MM.1S (cell line): ENCODE measurements around the gene VAPA.

ENCODE experiments used
- DNase-seq: peaks from one replicate; pipeline ENCODE4 v3.0.0-alpha.2; 2015
- H2AFZ ChIP-seq: fragments of 300-600 bp; sonication (generic); 2 replicates; pipeline ENCODE4 v1.6.0; 2016; ENCODE audit warnings: antibody characterized with exemption, low read length
- H3F3A ChIP-seq: fragments of 300-600 bp; sonication (generic); 2 replicates; pipeline ENCODE4 v1.6.1; 2016; ENCODE audit warnings: mild to moderate bottlenecking, antibody characterized with exemption, low read length, moderate library complexity, mixed read lengths; ENCODE audit not compliant: insufficient read depth
- H3K27ac ChIP-seq: fragments of 300-600 bp; sonication (generic); 2 replicates; pipeline ENCODE4 v1.5.1; 2016; ENCODE audit warnings: mild to moderate bottlenecking, low read length
- H3K27me3 ChIP-seq: fragments of 300-600 bp; sonication (generic); replicated peaks from 2 replicates; pipeline ENCODE4 v1.6.0; 2016; ENCODE audit warnings: low read length; ENCODE audit not compliant: insufficient read depth
- H3K36me3 ChIP-seq: fragments of 300-600 bp; sonication (generic); replicated peaks from 2 replicates; pipeline ENCODE4 v1.6.1; 2016; ENCODE audit warnings: mild to moderate bottlenecking, low read length, mixed read lengths; ENCODE audit not compliant: insufficient read depth
- H3K4me1 ChIP-seq: fragments of 300-600 bp; sonication (generic); 2 replicates; pipeline ENCODE4 v1.6.1; 2016; ENCODE audit warnings: low read length, mixed read lengths
- H3K4me2 ChIP-seq: fragments of 300-600 bp; sonication (generic); 2 replicates; pipeline ENCODE4 v1.6.0; 2016; ENCODE audit warnings: low read depth, low read length
- H3K4me3 ChIP-seq: fragments of 300-600 bp; sonication (generic); 2 replicates; pipeline ENCODE4 v1.5.1; 2016; ENCODE audit warnings: low read length, mixed read lengths
- H3K79me2 ChIP-seq: fragments of 300-600 bp; sonication (generic); 2 replicates; pipeline ENCODE4 v1.6.1; 2016; ENCODE audit warnings: mixed run types, low read length, mixed read lengths
- H3K9ac ChIP-seq: fragments of 300-600 bp; sonication (generic); 2 replicates; pipeline ENCODE4 v1.6.1; 2016; ENCODE audit warnings: low read length, mixed read lengths
- H3K9me2 ChIP-seq: fragments of 300-600 bp; sonication (generic); replicated peaks from 2 replicates; pipeline ENCODE4 v1.6.1; 2016; ENCODE audit warnings: mild to moderate bottlenecking, low read length, mixed read lengths; ENCODE audit not compliant: insufficient read depth
- H3K9me3 ChIP-seq: fragments of 300-600 bp; sonication (generic); replicated peaks from 2 replicates; pipeline ENCODE4 v1.6.1; 2016; ENCODE audit warnings: mild to moderate bottlenecking, low read length, mixed read lengths; ENCODE audit not compliant: insufficient read depth
- H4K20me1 ChIP-seq: fragments of 300-600 bp; sonication (generic); 2 replicates; pipeline ENCODE4 v1.6.1; 2016; ENCODE audit warnings: mild to moderate bottlenecking, low read length, moderate library complexity, mixed read lengths; ENCODE audit not compliant: insufficient read depth
- CTCF ChIP-seq: fragments of 300-600 bp; sonication (generic); IDR thresholded peaks from 2 replicates; pipeline ENCODE4 v1.5.1; 2016; ENCODE audit warnings: antibody characterized with exemption, low read length, mixed read lengths
- EZH2 ChIP-seq: fragments of 300-600 bp; sonication (generic); optimal IDR thresholded peaks from 2 replicates; pipeline ENCODE3; 2017; ENCODE audit warnings: low read depth, mild to moderate bottlenecking, antibody characterized with exemption, low read length, mixed read lengths
- EZH2phosphoT487 ChIP-seq: fragments of 300-600 bp; sonication (generic); IDR thresholded peaks from 2 replicates; pipeline ENCODE4 v1.6.1; 2018; ENCODE audit warnings: antibody characterized with exemption, low read length

VAPA gene

DNA sequence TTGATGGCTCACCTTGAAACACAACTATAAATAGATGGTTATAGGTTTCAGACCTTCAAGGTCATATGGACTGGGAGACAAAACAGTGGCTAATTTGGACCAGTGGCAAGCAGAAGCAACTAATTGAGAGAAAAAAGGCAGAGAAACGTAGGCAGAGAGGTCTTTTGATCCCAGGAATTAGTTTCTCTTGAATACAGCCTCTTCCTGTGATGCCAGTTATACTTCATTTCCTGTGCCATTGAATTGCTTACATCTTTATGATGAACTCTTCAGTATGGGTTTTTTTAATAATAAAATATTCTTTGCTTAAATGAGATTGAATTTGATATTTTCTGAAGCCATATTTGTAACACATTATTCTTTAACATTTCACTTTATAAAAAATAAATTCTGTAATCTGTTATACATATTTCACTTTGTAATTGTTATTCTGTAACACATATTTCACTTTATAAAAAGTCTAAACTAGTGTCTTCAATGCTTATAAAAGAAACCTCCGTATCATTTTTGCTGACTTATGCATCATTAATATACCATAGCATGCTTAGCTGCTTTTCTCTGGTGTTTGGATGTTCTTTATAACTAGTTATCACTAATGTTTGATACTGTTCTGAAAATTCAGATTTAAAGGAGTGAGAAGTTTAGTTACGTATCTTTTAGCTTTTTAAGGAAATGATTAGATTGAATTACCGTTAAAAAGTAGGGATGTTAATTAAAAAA is 8.9 kb downstream of the VAPA start:
- Histone ChIP-seq H3K4me1 (peaks cover 25% of the 10 kb centered on the region), H3K4me2 (peak overlapping the region; percentile 17; the same call in 1 of the 2 replicates), H4K20me1 (peaks cover 99% of the 10 kb centered on the region), H3K4me3 (no peak overlapping the region), H3K27me3 (no peaks in the 10 kb centered on the region), H3K9me3 (no peaks in the 10 kb centered on the region), H3K79me2 (peaks cover 100% of the 10 kb centered on the region), H3K27ac (no peak overlapping the region), H3K36me3 (no peaks in the 10 kb centered on the region), H3F3A (no peaks in the 10 kb centered on the region), H3K9me2 (no peaks in the 10 kb centered on the region), H2AFZ (no peak overlapping the region), H3K9ac (no peak overlapping the region)
- no peak for DNase-seq
- TF ChIP-seq EZH2, result no peak
- TF ChIP-seq EZH2phosphoT487, result no peak
- TF ChIP-seq CTCF, result no peak

- H3K36me3 ChIP-seq, result no peaks in the 10 kb centered on the region
- peaks cover 98% of the 10 kb centered on the region for H4K20me1 ChIP-seq
- no peaks in the 10 kb centered on the region for H3K9me2 ChIP-seq
- no peaks in the 10 kb centered on the region for H3K9me3 ChIP-seq
- peaks cover 14% of the 10 kb centered on the region for H3K4me1 ChIP-seq
- H2AFZ ChIP-seq, result no peak overlapping the region
- no peaks in the 10 kb centered on the region for H3K27me3 ChIP-seq
- H3K9ac ChIP-seq, result no peak overlapping the region
- no peak overlapping the region for H3K4me3 ChIP-seq
- no peak overlapping the region for H3K27ac ChIP-seq
- H3K79me2 ChIP-seq, result peaks cover 100% of the 10 kb centered on the region
- DNase-seq, result no peak
- no peaks in the 10 kb centered on the region for H3F3A ChIP-seq
- no peak overlapping the region for H3K4me2 ChIP-seq
- no peak for TF ChIP-seq CTCF
- TF ChIP-seq EZH2phosphoT487, result no peak
- no peak for TF ChIP-seq EZH2
Measured at GRCh38 chr18:9924371-9924943, 10.6 kb downstream of the VAPA start.

DNA sequence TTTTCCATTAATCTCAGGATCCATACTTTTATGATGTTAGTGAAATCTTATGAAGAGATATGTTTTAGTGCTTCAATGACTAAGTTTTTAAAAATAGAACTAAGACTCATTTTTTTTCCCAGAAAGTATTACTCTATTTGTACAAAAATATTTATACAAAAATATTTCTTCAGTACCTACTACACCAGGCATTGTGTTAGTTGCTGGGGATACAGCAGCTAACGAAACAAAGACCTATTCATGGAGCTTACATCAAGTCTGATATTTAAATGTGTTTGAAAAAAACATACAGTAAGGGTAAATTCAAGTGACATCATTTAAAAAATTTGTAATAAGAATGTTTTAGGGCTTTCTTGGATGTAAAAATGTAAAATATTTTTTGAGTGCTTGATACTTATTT is 11.6 kb downstream of the VAPA start:
- H3K4me3 ChIP-seq, result no peak overlapping the region
- H3K27ac ChIP-seq, result no peak overlapping the region
- H3F3A ChIP-seq, result no peaks in the 10 kb centered on the region
- H4K20me1 ChIP-seq, result peaks cover 95% of the 10 kb centered on the region
- no peaks in the 10 kb centered on the region for H3K9me3 ChIP-seq
- no peak overlapping the region for H3K4me2 ChIP-seq
- no peak overlapping the region for H2AFZ ChIP-seq
- DNase-seq, result no peak
- H3K4me1 ChIP-seq, result peaks cover 14% of the 10 kb centered on the region
- H3K79me2 ChIP-seq, result peaks cover 100% of the 10 kb centered on the region
- H3K9ac ChIP-seq, result no peak overlapping the region
- TF ChIP-seq EZH2phosphoT487 (no peak), EZH2 (no peak), CTCF (no peak)
- H3K27me3 ChIP-seq, result no peaks in the 10 kb centered on the region
- no peaks in the 10 kb centered on the region for H3K36me3 ChIP-seq
- H3K9me2 ChIP-seq, result no peaks in the 10 kb centered on the region
